GM21381 (cell line): ENCODE measurements around the gene PDE3B.

Experiments used
- ATAC-seq: cut with Tn5 transposase; IDR thresholded peaks from one replicate; pipeline ENCODE4 v1.9.1; 2021; ENCODE audit warnings: mild to moderate bottlenecking, moderate library complexity; ENCODE audit not compliant: unreplicated experiment

PDE3B gene

GRCh38 chr11:14908214-14908880, 264.7 kb downstream of the PDE3B start:
- ATAC-seq, result peak; percentile 23

GRCh38 chr11:14914536-14914935, 270.9 kb downstream of the PDE3B start:
- no peak for ATAC-seq

GRCh38 chr11:14916403-14916802, 272.8 kb downstream of the PDE3B start:
- ATAC-seq, result no peak
